SKM-1 (cell line): ENCODE data around the gene CCDC87.
"Not testable (repeated sequence)": the region's sequence is repeated elsewhere in the genome, so short reads cannot be mapped to it uniquely, and the experiment has no call there.

ENCODE experiments used
- DNase-seq: peaks from one replicate; lab custom pipeline; 2025; ENCODE audit not compliant: unreplicated experiment; lab: John Stamatoyannopoulos, UW

The CCDC87 gene, protein sequence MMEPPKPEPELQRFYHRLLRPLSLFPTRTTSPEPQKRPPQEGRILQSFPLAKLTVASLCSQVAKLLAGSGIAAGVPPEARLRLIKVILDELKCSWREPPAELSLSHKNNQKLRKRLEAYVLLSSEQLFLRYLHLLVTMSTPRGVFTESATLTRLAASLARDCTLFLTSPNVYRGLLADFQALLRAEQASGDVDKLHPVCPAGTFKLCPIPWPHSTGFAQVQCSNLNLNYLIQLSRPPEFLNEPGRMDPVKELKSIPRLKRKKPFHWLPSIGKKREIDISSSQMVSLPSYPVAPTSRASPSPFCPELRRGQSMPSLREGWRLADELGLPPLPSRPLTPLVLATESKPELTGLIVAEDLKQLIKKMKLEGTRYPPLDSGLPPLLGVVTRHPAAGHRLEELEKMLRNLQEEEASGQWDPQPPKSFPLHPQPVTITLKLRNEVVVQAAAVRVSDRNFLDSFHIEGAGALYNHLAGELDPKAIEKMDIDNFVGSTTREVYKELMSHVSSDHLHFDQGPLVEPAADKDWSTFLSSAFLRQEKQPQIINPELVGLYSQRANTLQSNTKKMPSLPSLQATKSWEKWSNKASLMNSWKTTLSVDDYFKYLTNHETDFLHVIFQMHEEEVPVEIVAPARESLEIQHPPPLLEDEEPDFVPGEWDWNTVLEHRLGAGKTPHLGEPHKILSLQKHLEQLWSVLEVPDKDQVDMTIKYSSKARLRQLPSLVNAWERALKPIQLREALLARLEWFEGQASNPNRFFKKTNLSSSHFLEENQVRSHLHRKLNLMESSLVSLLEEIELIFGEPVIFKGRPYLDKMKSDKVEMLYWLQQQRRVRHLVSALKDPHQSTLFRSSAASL

DNA sequence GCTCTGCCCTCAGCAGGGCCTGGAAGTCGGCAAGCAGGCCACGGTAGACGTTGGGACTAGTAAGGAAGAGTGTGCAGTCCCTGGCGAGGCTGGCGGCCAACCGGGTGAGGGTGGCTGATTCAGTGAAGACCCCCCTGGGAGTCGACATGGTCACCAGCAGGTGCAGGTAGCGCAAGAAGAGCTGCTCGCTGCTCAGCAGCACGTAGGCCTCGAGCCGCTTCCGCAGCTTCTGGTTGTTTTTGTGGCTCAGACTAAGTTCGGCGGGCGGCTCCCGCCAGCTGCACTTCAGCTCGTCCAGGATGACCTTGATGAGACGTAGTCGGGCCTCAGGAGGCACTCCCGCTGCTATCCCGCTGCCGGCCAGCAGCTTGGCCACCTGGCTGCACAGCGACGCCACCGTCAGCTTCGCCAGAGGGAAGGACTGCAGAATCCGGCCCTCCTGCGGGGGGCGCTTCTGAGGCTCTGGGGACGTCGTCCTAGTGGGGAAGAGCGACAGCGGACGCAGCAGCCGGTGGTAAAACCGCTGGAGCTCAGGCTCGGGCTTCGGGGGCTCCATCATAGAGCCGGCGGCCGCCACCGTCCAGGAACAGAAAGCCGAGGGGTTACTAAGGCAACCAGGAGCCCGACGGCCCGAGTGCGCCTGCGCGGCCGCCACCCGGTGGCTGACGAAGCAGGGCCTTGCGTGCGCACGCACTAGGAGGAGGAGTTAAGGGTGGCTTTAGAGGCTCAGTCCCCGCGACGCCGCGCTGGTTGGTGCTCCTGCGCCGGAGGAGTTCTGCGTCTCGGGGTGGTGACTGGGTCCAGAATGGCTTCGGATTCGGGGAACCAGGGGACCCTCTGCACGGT, at the start of gene CCDC87, which contains the start of gene CCS:
CCDC87 (minus strand) TSS at position 607 of the 846 bp plus-strand sequence; CDS start at position 559, 48 bp downstream.
CCS (plus strand) TSS at position 729 of the 846 bp plus-strand sequence; CDS start at position 806, 77 bp downstream.
- peak; percentile 92 for DNase-seq

DNA sequence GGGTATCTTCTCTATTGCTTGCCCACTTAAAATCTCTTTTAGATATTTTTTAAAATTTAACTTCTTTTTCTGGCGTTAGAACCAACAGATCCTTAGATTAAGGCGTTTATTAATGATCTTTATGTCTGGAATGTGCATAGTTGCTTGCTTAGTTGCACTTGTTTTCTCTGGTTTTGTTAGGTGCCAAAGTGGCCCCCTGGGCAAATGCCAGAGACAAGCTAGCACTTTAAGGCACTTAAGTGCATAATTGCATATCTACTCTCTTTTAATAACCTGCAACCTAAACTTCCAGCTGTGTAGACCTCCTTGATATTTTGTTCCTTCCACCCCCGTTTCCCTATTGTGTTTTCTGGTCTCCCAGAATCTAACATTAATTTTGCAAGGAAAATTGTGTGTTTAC, 49.0 kb upstream of the CCDC87 start:
- DNase-seq = no peak

DNA sequence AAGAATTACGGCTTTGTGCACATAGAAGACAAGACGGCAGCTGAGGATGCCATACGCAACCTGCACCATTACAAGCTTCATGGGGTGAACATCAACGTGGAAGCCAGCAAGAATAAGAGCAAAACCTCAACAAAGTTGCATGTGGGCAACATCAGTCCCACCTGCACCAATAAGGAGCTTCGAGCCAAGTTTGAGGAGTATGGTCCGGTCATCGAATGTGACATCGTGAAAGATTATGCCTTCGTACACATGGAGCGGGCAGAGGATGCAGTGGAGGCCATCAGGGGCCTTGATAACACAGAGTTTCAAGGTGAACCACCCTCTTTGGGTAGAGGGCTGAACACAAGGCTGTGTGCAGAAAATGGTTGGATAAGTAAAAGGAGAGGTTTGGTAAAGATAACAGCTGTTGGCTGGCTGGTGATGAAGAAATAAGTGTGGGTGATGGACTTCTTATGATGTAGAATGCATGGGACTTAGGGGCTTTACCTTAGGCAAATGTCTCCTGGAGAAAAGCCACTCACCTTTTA, 47.0 kb upstream of the CCDC87 start:
- DNase-seq = not testable (repeated sequence)

DNA sequence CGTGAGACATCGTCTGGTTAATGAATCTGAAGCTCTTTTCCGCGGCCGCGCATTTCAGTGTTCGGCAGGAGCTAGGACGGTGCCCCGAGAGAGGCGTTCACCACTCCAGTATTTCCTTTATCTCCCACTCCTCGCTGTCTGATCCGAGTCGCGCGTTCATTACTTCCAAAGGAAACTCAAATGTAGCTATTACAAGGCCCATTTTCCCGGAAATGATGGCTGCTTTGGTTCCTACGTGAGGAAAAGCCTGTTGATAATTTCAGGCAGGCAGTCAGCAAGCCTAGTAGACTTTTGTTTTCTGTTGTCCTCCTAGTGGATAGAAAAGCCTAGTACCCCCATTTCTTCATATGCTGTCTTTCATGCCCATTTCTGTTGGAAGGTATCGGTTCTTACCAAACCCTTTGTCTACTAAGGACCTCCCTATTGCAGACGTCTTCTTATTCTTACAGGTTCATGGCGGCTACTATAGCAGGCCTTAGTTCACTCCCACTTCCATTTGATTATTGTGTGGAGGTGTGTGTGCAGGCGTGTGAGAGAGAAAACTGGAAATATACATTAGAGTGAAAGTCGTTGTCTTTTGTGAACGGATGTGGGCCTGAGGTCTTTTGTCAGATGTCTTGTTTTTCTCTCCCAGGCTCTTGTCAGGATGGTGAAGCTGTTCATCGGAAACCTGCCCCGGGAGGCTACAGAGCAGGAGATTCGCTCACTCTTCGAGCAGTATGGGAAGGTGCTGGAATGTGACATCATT, 46.4 kb upstream of the CCDC87 start:
- DNase-seq = no peak

DNA sequence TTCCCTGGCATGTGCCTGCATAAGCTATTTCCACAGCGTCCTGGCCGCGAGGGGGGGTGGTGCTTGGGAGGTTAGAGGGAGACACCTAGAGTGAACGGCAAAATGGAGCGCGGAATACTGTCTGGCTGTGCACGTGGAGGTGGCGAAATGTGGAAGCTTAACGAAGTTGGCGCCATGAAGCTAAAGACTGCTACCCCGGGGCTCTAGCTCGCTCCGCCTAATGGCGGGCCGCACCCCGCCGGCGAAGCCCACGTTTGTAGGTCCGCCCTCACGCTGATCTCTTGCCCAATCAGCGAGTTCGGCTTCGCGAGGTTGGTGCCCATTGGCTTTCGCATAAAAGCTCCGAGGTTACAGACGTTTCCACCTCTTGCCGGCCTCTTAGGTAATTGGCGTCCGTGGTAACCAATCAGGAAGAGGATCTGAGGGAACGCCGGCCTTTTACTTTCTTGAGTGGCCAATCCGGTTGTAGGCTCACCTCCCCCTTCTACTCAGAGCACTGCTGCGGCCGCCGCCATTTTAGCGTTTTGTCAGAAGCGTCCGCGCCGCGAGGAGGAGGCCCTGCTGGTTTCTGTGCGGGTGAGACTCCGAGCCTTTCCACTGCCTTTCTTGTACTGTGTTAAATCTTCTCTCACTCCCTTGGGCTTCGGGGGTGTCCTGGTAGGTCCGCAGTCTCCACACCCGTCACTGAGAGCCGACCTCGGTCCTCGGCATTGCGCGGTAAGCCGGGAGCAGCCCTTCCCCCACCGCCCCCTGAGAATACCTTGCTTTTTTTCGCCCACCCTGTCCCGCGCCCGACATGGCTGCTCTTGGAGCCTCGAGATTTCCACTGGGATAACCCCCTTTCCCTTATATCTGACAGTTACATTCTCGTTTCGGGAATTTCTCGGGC, 45.6 kb upstream of the CCDC87 start, which contains the start of gene RBM4:
RBM4 (plus strand) TSS at position 527 of the 889 bp plus-strand sequence. CDS start 1,009 bp downstream, outside the sequence.
- peak; percentile 99 for DNase-seq

DNA sequence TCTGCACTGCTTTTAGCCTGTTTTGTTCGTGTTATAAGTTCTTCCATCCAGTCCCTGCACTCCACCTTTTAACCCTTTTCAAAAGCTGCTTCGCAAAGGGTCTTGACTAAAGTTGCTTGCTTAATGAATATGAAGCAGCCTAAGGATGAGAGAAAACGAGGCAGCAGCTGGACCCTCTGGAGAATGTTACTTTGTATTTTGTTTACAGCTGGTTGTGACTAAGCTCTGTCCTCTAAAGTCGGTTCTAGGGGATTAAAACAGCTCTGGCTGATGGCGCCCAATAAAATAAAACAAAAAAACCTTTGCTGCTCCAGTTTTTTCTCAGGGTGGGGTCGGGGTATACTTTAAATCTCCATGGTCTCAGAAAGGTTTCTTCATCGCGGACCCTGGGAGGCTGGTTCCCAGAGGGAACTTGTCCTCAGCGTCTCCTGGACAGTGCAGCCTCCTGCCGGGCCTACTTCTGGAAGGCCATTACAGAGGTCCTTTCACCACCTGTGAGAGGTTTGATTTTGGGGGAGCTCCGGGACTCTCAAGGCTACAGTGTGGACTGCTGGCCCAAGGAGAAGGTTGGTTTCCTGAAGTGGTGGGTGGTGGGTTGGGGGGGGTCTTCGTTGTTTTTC, 44.8 kb upstream of the CCDC87 start:
- DNase-seq = no peak

DNA sequence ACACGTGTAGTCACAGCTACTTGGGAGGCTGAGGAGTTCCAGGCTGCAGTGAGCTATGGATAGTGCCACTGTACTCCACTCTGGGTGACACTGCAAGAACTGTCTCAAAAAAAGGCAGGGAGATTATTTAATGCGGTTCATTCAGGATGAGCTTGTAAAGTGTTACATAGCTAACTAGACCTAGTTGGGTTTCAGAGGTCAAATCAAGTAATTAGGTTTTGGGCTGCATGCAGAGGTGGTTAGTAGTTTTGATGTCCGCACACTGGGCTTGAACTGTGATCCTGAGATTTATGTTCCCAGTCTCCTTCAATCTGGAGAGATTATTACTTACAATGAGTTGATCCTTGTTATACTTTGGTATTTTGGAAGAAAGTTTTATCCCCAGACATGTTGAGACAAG, 43.5 kb upstream of the CCDC87 start:
- DNase-seq = no peak

DNA sequence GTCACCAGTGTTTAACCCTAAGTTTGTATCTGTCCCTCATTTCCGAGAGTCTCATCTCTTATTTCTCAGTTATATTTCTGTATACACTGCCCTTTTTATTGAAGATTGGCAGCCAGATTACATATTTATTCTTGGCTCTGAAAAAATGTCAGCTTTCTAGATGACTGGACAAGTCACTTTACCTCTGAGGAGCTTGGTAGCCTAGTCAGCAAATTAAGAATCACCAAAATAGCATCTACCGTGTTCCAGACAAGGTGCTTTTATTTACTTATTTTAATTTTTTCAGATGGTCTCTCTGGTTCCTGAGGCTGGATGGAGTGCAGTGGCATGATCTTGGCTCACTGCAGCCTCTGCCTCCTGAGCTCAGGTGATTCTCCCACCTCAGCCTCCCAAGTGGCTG, 40.1 kb upstream of the CCDC87 start:
- DNase-seq = no peak

DNA sequence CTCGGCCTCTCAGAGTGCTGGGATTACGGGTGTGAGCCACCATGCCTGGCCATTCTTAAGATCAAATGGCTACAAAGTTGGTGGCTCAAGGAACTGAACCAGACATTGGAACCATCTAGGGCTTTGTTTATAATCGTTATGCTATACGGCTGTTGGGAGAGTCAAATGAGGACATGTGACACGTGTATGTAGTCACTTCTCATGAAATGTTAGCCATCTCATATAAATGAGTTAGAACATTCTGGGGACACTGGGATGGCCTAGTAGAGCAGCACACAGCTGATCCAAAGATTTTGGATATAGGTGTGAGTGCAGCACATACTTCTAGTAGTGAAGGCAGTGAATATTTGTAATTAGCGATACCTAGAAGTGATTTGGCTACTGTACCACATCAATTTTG, 39.0 kb upstream of the CCDC87 start:
- DNase-seq = no peak

DNA sequence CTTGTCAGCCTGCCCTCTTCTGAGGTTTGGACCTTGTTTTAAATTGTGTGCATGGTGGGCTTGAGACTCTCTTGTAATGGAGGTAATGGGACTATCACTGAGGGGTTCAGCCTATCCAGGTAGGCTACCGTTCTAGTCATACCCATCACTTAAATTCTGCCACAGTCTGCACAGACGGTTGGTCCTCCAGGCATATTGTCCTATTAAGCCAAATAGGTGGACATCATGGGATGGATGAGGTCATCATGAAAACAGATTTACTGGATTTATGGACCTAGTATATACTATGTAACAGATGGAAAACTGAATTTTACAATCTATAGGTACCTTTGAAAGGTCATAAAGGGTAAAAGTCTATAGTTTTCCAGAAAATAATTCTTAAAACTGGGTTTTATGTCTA, 36.5 kb upstream of the CCDC87 start:
- no peak for DNase-seq

DNA sequence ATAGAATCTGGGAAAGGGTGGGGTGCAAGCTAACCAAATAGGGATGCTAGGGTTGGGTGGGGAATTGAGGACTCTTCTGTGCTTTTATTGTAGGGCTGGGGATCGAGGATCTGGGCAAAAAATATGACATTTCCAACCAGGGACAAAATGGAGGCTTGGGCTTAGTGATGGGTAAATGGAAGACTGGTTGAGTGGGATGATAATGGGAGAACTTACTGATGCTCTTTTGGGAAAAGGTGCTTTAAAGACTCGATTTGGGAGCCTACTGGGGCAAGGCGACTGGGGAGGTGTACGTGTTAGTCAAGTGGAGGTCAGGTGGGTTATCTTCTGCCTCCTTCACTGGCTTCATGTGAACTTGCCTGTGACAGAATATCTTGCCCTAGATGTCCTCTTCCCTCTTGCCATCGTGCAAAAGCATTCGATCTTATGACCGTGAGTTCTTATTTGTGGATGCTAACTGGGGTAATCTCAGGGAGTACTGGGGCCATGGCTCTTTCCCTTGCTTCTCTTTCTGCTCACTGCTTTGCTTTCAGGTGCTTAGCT, 35.3 kb upstream of the CCDC87 start:
- no peak for DNase-seq

DNA sequence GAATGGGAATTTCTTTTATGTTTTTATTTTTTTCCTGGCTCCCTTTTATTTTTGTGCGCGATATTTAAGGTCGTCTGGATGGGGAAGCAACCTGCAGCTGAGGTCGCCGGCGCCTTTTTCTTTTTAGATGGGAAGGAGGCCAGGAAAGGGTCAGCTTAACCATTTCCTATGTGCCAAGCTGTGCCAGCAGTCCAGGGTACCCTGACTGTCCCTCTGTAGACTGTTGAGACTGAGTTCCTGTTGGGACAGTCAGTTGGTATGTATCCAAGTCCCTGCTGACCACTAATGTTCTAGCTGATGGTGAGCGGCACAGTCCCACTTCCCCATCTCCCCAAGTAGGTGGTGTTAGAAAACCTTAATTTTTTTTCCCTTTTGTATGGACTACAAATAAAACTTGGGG, 34.1 kb upstream of the CCDC87 start:
- DNase-seq = no peak

DNA sequence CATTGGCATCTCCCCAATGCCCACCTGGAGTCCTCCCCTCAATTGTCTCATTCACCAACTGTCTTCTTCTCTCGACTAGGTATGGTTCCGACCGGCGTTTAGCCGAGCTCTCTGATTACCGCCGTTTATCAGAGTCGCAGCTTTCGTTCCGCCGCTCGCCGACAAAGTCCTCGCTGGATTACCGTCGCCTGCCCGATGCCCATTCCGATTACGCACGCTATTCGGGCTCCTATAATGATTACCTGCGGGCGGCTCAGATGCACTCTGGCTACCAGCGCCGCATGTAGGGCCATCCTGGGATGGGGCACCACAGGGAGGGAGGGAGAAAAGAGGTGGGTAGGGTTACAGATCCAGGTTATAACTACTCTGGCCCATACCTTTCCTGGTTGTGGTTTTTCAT, 33.5 kb upstream of the CCDC87 start:
- DNase-seq = no peak

DNA sequence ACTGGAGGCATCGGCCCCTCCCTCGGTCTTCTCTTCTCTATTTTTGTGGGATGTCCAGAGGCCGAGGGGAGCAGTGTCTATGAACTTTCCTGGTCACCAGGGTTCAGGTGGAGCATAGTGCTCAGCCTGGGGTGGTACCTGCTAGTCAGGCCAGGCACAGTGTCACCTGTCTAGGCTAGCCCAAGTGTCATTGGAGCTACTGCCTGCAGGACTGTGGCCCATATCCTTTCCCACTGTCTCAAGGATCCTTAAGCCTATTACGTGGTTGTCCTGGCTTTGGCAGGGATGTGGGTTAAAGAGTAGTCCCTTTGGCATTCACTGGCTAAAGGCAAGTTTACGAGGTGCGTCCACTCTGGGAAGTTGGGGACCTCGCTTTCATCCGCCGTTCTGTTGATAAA, 32.9 kb upstream of the CCDC87 start:
- DNase-seq = no peak

DNA sequence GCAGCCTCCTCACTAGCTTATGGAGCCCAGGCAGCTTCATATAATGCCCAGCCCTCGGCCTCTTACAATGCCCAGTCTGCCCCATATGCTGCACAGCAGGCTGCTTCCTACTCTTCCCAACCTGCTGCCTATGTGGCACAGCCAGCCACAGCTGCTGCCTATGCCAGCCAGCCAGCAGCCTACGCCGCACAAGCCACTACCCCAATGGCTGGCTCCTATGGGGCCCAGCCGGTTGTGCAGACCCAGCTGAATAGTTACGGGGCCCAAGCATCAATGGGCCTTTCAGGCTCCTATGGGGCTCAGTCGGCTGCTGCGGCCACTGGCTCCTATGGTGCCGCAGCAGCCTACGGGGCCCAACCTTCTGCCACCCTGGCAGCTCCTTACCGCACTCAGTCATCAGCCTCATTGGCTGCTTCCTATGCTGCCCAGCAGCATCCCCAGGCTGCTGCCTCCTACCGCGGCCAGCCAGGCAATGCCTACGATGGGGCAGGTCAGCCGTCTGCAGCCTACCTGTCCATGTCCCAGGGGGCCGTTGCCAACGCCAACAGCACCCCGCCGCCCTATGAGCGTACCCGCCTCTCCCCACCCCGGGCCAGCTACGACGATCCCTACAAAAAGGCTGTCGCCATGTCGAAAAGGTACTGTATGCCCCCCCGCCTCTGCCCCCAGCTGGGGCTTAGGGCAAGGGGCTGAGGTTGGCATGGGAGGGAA, 32.3 kb upstream of the CCDC87 start:
- DNase-seq = no peak

DNA sequence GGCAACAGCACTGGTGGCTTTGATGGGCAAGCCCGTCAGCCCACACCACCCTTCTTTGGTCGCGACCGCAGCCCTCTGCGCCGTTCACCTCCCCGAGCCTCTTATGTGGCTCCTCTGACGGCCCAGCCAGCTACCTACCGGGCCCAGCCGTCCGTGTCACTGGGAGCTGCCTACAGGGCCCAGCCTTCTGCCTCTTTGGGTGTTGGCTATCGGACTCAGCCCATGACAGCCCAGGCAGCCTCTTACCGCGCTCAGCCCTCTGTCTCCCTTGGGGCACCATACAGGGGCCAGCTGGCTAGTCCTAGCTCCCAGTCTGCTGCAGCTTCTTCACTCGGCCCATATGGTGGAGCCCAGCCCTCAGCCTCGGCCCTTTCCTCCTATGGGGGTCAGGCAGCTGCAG, 31.6 kb upstream of the CCDC87 start:
- DNase-seq = no peak

DNA sequence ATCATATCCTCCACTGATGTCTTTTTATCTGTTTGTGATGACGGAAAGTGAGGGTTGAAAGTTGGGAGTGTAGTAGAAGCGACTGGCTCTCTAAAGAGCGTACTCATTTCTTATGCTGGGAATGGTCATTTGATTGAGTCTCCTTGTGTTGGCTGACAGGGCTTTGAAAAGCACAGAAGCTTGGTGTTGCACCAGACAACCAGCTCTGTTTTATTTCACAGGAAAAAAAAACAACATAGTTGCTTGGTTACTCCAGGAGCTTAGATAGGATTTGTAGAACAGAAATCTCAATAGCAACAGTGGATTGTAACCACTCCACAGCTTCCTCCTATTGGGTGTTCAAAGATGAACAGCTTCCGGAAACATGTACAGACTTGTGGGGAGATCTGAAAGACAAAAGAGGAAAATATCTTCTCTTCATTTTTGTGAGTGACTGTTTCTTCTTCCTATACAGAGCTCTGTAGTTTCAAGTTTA, 26.3 kb upstream of the CCDC87 start:
- no peak for DNase-seq
